Mucosa of descending colon (tissue), 3 donors: Measurements from ENCODE around the gene BCL2L14. TPM values are rescaled to one million over a fixed set of nuclear protein-coding genes. Genes with fewer than 3 reads are reported as not detected.

Experiments
- ATAC-seq: fragments of 200-7000 bp; cut with Tn5 transposase; one replicate; pipeline ENCODE4 v1.9.1; 2020; ENCODE audit warnings: mild to moderate bottlenecking, moderate library complexity
- DNase-seq, 3 donors: peaks; one replicate each; pipeline ENCODE4 v3.0.0-alpha.2; 2020
- H3K36me3 ChIP-seq: fragments of 200-600 bp; one replicate; pipeline ENCODE4 v1.8.0; 2021; ENCODE audit warnings: low read depth, mild to moderate bottlenecking
- H3K4me1 ChIP-seq: fragments of 200-600 bp; one replicate; pipeline ENCODE4 v1.8.0; 2021; ENCODE audit warnings: low read depth, mild to moderate bottlenecking
- H3K4me3 ChIP-seq: fragments of 200-600 bp; one replicate; pipeline ENCODE4 v1.8.0; 2021; ENCODE audit warnings: mild to moderate bottlenecking
- H3K9me3 ChIP-seq: fragments of 200-600 bp; one replicate; pipeline ENCODE4 v1.8.0; 2021; ENCODE audit warnings: mild to moderate bottlenecking
- intact Hi-C, 2 donors: fragments of 100-400 bp; cut with DNase I in 1 of 2; cut with micrococcal nuclease in 1 of 2; formaldehyde crosslinking; loops; one replicate each; pipeline versions ENCODE4 v1.11.0 to v1.11.1; 2022; cut with DNase I, micrococcal nuclease
- total RNA-seq, 3 donors: library from RNA; stranded (reverse); fragmentation: NEBNext Ultra II Directional in 2 of 3; extraction: Animal tissue kit (Norgen Biotek cat#: 25700) in 2 of 3; gene quantifications; one replicate each; pipeline versions ENCODE4 v1.2.1 to v1.2.4, GENCODE V29; 2021 to 2023
- TF ChIP-seq, protein P1 (sequence below): fragments of 200-600 bp; IDR thresholded peaks from one replicate; pipeline ENCODE4 v1.8.0; 2022; ENCODE audit warnings: antibody characterized with exemption, mild to moderate bottlenecking
- donor health status: DM: no; HTN: no; CAD: no; lungs with moderate emphysema.
- donor health status: DM: no; HTN: no; CAD: no.
- donor health status: DM: no; HTN: yes; CAD: no.

BCL2L14 gene
- total RNA-seq, 3 donors from 2014 or later: 27.3 to 74.4 (median 52.7) TPM

GRCh38 chr12:12095021-12095420, 24.3 kb downstream of the BCL2L14 start:
- no peaks in the 10 kb centered on the region for H3K9me3 ChIP-seq
- H3K4me1 ChIP-seq: no peaks in the 10 kb centered on the region
- intact Hi-C loops: loop anchor here in 1 of 2 donors (10.0 kb wide), 1 partner anchor 230 kb away; no protein-coding TSS in a partner anchor
- DNase-seq: no peak
- TF ChIP-seq, protein P1, sequence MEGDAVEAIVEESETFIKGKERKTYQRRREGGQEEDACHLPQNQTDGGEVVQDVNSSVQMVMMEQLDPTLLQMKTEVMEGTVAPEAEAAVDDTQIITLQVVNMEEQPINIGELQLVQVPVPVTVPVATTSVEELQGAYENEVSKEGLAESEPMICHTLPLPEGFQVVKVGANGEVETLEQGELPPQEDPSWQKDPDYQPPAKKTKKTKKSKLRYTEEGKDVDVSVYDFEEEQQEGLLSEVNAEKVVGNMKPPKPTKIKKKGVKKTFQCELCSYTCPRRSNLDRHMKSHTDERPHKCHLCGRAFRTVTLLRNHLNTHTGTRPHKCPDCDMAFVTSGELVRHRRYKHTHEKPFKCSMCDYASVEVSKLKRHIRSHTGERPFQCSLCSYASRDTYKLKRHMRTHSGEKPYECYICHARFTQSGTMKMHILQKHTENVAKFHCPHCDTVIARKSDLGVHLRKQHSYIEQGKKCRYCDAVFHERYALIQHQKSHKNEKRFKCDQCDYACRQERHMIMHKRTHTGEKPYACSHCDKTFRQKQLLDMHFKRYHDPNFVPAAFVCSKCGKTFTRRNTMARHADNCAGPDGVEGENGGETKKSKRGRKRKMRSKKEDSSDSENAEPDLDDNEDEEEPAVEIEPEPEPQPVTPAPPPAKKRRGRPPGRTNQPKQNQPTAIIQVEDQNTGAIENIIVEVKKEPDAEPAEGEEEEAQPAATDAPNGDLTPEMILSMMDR: no peak
- no peak for ATAC-seq
- no peaks in the 10 kb centered on the region for H3K36me3 ChIP-seq
- H3K4me3 ChIP-seq: no peak overlapping the region

DNA sequence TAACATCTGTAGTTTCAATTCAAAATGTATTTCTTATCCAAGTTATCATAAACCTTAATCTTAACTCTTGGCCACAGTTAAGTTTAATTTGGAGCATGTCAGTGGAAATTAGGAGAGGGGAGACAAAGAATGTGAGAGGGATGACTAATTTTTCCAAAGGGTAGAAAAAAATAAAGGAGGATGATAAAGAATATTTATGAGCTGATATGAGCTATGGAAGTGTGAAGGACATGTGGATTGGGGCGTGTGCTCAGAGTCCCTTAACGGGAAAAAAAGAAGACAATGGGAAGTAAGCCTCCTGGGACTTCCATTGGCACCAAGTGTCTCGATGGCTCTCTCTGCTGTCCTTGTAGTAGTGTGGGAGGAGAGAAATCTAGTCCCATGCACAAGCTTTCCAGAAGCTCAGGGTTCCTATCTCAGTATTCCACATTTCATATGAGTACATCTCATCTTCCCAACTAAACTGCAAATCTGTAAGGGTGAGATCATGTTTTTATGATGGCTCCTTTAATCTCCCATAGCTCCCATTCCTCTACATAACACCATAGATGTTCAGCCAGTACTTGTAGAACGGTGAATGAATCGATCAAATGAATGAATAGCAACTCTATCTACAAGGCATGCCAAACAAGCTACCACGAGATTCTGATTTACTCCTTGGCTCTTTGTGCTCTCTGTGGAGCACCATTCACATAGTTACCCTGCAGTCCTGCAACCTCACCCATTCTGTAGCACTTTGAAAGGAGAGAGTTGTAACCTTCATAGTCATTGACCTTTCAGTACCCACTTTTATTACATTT, 27.4 kb downstream of the BCL2L14 start:
- intact Hi-C loops: loop anchor here in 1 of 2 donors (10.0 kb wide), 1 partner anchor 227 kb away; no protein-coding TSS in a partner anchor
- Histone ChIP-seq H3K9me3 (no peaks in the 10 kb centered on the region), H3K4me3 (no peak overlapping the region), H3K4me1 (no peaks in the 10 kb centered on the region), H3K36me3 (no peaks in the 10 kb centered on the region)
- ATAC-seq (no peak), DNase-seq (no peak)
- TF ChIP-seq, protein P1: no peak

DNA sequence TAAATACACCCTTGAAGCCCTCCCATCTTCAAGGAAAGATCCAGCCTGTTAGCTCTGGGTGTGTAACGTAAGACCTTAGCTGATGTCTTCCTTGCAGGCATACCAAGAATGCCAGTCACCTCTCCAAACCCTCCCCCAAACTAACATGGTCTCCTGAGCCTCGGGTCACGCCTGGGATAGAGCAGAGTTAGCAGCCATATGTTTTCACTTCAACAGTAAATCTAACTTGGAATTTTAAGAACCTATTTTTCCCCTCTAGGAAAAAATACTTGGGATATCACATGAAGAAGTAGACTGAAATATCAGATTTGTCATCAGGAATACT, 27.9 kb downstream of the BCL2L14 start:
- ATAC-seq: no peak
- H3K36me3 ChIP-seq: no peaks in the 10 kb centered on the region
- TF ChIP-seq, protein P1: no peak
- intact Hi-C loops: loop anchor here in 1 of 2 donors (10.0 kb wide), 1 partner anchor 226 kb away; no protein-coding TSS in a partner anchor
- no peaks in the 10 kb centered on the region for H3K9me3 ChIP-seq
- no peak for DNase-seq
- H3K4me3 ChIP-seq: no peak overlapping the region
- H3K4me1 ChIP-seq: no peaks in the 10 kb centered on the region

DNA sequence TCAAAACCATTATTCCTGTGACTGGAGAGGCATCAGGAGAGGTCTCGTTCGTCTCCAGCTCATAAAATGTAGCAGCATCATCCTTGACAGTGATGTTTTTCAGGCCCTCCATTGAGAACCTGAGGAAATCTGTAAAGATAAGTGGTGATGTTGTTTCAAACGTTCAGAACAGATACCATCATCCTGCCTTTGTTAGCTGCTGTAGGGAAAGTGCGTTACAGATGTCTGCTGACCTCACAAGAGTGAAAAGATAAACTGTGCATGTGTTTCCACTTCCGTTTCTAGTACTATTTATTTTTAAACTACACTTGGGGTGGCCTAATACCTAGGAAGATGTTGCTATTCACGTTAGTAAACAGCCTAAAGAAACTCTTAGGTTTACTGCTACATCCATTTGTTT, 28.4 kb downstream of the BCL2L14 start:
- no peaks in the 10 kb centered on the region for H3K36me3 ChIP-seq
- DNase-seq (no peak), ATAC-seq (no peak)
- H3K9me3 ChIP-seq: no peaks in the 10 kb centered on the region
- no peak overlapping the region for H3K4me3 ChIP-seq
- no peaks in the 10 kb centered on the region for H3K4me1 ChIP-seq
- intact Hi-C loops: loop anchor here in 1 of 2 donors (10.0 kb wide), 1 partner anchor 226 kb away; no protein-coding TSS in a partner anchor
- TF ChIP-seq, protein P1: no peak

- ATAC-seq (no peak), DNase-seq (no peak)
- TF ChIP-seq, protein P1: no peak
- Histone ChIP-seq H3K9me3 (peaks cover 16% of the 10 kb centered on the region), H3K36me3 (no peaks in the 10 kb centered on the region), H3K4me1 (no peaks in the 10 kb centered on the region), H3K4me3 (no peak overlapping the region)
- intact Hi-C loops: no loop called here
Measured at GRCh38 chr12:12107678-12108077, 36.9 kb downstream of the BCL2L14 start.
